ENCODE data around the gene ACSL4.
"Not testable (repeated sequence)": the region's sequence is repeated elsewhere in the genome, so short reads cannot be mapped to it uniquely, and the experiment has no call there.

The ACSL4 gene

GRCh38 chrX:109672239-109672638 lies 60.8 kb downstream of the ACSL4 start:
- no peak for DNase-seq (ENCODE audit: low read depth in 2 of 3, low spot score in 2 of 3)

GRCh38 chrX:109671170-109671569 lies 61.9 kb downstream of the ACSL4 start:
- not testable (repeated sequence) for DNase-seq (ENCODE audit: low read depth in 2 of 3, low spot score in 2 of 3)

- no peak for DNase-seq (ENCODE audit: low read depth in 2 of 3, low spot score in 2 of 3)
These were observed 65.1 kb downstream of the ACSL4 start for GRCh38 chrX:109667986-109668385.

GRCh38 chrX:109660435-109661143 lies 72.5 kb downstream of the ACSL4 start:
- no peak for DNase-seq (ENCODE audit: low read depth in 2 of 3, low spot score in 2 of 3)

GRCh38 chrX:109658391-109658790 lies 74.7 kb downstream of the ACSL4 start:
- no peak for DNase-seq (ENCODE audit: low read depth in 2 of 3, low spot score in 2 of 3)

GRCh38 chrX:109657364-109657763 lies 75.7 kb downstream of the ACSL4 start:
- not testable (repeated sequence) for DNase-seq (ENCODE audit: low read depth in 2 of 3, low spot score in 2 of 3)

- no peak for DNase-seq (ENCODE audit: low read depth in 2 of 3, low spot score in 2 of 3)
These were observed 76.3 kb downstream of the ACSL4 start for GRCh38 chrX:109656774-109657173.

GRCh38 chrX:109655502-109656201 lies 77.4 kb downstream of the ACSL4 start:
- no peak for DNase-seq (ENCODE audit: low read depth in 2 of 3, low spot score in 2 of 3)

GRCh38 chrX:109654516-109655109 lies 78.4 kb downstream of the ACSL4 start:
- DNase-seq (ENCODE audit: low read depth in 2 of 3, low spot score in 2 of 3) = no peak

- DNase-seq (ENCODE audit: low read depth in 2 of 3, low spot score in 2 of 3) = not testable (repeated sequence)
These were observed 88.4 kb downstream of the ACSL4 start for GRCh38 chrX:109644671-109645070.

GRCh38 chrX:109643687-109644086 lies 89.4 kb downstream of the ACSL4 start:
- no peak for DNase-seq (ENCODE audit: low read depth in 2 of 3, low spot score in 2 of 3)

GRCh38 chrX:109638158-109638557 lies 94.9 kb downstream of the ACSL4 start:
- no peak for DNase-seq (ENCODE audit: low read depth in 2 of 3, low spot score in 2 of 3)

GRCh38 chrX:109637477-109637876 lies 95.6 kb downstream of the ACSL4 start:
- DNase-seq (ENCODE audit: low read depth in 2 of 3, low spot score in 2 of 3) = not testable (repeated sequence)

GRCh38 chrX:109635146-109635545 lies 97.9 kb downstream of the ACSL4 start:
- no peak for DNase-seq (ENCODE audit: low read depth in 2 of 3, low spot score in 2 of 3)

GRCh38 chrX:109632906-109633504 lies 100.1 kb downstream of the ACSL4 start:
- no peak for DNase-seq (ENCODE audit: low read depth in 2 of 3, low spot score in 2 of 3)

GRCh38 chrX:109629310-109629709 lies 103.7 kb downstream of the ACSL4 start:
- no peak for DNase-seq (ENCODE audit: low read depth in 2 of 3, low spot score in 2 of 3)

- DNase-seq (ENCODE audit: low read depth in 2 of 3, low spot score in 2 of 3) = no peak
These were observed 106.4 kb downstream of the ACSL4 start for GRCh38 chrX:109626637-109627036.

GRCh38 chrX:109624641-109625616 lies 108.1 kb downstream of the ACSL4 start, which contains the start of gene KCNE5:
Gene KCNE5 (minus strand): TSS chrX:109625172. CDS start chrX:109625020, 152 bp downstream.
- no peak for DNase-seq (ENCODE audit: low read depth in 2 of 3, low spot score in 2 of 3)

- no peak for DNase-seq (ENCODE audit: low read depth in 2 of 3, low spot score in 2 of 3)
These were observed 109.1 kb downstream of the ACSL4 start for GRCh38 chrX:109623997-109624396.

GRCh38 chrX:109622270-109622669 lies 110.8 kb downstream of the ACSL4 start:
- no peak for DNase-seq (ENCODE audit: low read depth in 2 of 3, low spot score in 2 of 3)

- no peak for DNase-seq (ENCODE audit: low read depth in 2 of 3, low spot score in 2 of 3)
These were observed 113.3 kb downstream of the ACSL4 start for GRCh38 chrX:109619771-109620170.
